Medulla oblongata (tissue), 1 donor: ENCODE results near the gene CISD1.

Experiments used
- DNase-seq: peaks from one replicate; pipeline ENCODE4 v3.0.0-alpha.2; 2015; ENCODE audit errors: extremely low spot score

CISD1 gene

DNA sequence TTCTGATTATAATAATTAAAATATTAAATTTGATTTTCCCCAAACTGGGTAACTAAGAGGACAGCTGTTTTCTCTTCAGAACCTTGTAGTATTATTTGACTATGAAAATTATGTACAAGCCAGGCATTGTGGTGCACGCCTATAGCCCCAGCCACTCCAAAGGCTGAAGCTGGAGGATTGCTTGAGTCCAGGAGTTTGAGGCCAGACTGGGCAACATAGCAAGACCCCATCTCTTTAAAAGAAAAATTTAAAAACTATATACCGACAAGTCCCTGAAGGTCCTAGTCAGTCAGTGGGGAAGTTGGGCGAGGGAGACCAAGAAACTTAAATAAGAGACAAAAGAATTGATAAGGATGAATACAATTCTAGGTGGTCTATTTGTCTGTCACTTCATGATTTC lies 38.7 kb downstream of the CISD1 start:
- no peak for DNase-seq

GRCh38 chr10:58311026-58311425 lies 42.1 kb downstream of the CISD1 start:
- no peak for DNase-seq

DNA sequence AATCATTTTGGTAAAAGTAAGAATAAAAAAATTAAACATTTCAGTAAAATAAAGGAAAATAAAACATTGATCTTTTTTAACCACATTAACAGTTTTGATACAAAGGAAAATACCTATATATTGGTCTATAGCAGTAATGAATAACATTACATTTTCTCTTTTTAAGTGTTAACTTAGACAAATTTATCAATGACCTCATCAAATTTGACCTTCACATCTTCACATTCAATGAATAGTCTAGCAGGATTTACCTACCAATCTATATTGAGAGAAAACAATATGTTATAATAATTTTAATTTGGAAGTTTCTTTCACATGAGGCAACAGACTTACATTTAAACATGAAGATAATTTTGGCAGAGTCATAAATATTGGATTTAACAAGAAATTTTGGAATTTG lies 47.9 kb downstream of the CISD1 start:
- DNase-seq, result no peak

- no peak for DNase-seq
Measured at GRCh38 chr10:58318346-58318745, 49.4 kb downstream of the CISD1 start.

GRCh38 chr10:58319599-58319998 lies 50.6 kb downstream of the CISD1 start:
- peak; percentile 30 for DNase-seq

DNA sequence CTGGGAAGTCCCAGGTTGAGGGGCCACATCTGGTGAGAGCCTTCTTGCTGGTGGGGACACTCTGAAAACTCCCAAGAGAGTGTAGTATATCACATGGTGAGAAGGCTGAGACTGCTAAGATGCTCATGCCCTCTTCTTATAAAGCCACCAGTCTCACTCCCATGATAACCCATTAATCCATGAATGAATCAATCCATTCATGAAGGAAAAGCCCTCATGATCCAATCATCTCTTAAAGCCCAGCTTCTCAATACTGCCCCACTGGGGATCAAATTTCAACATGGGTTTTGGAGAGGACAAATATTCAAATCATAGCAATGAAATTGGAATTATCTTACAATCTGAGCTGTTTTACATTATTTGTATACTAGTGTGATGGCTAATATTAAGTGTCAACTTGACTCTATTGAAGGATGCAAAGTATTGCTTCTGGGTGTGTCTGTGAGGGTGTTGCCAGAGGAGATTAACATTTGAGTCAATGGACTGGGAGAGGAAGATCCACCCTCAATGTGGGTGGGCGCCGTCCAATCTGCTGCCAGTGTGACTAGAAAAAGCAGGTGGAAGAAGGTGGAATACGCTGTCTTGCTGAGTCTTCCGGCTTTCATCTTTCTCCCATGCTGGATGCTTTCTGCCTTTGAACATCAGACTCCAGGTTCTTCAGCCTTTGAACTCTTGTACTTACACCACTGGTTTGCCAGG lies 51.5 kb downstream of the CISD1 start:
- no peak for DNase-seq

- no peak for DNase-seq
Measured at GRCh38 chr10:58322072-58322834, 53.3 kb downstream of the CISD1 start.

GRCh38 chr10:58322835-58323209 lies 53.9 kb downstream of the CISD1 start:
- DNase-seq, result no peak

DNA sequence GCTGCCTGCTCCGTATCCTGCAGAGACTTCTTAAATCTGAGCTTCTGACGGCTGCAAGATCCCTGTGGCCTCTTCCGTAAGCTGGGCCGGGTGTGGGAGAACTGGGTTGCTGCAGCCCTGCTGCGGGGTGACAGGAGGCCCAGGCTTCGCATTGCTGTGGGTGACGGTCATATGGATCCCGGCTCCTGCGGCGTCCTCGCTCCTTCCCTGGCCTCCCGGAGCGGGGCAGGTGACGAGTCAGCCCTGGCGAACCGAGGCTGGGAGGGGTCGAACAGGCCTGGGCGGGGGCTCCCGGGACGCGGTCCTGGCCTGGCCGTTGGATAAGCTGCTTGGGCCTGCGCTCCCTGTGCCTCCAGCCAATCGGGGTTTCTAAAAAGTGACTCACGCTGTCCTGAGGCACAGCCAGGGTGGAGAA lies 58.0 kb downstream of the CISD1 start:
- DNase-seq, result no peak

- DNase-seq, result no peak
Measured at GRCh38 chr10:58328233-58328632, 59.3 kb downstream of the CISD1 start.

DNA sequence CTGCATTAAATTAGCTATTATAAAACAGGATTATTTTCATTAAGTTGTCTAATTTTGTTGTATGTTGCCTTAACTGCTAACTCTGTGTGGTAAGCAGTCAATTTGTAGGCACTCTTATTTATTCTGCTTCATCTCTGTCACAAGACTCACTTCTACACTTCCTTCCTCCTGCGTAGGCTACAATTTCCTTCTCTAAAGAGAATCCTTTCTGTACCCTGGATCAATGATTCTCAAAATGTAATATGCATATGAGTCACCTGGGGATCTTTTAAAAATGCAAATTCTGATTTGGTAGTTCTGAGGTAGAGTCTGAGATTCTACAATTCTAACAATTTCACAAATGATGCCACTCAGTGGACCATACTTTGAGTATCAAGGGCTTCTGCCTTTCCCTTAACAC lies 61.5 kb downstream of the CISD1 start:
- DNase-seq, result no peak

DNA sequence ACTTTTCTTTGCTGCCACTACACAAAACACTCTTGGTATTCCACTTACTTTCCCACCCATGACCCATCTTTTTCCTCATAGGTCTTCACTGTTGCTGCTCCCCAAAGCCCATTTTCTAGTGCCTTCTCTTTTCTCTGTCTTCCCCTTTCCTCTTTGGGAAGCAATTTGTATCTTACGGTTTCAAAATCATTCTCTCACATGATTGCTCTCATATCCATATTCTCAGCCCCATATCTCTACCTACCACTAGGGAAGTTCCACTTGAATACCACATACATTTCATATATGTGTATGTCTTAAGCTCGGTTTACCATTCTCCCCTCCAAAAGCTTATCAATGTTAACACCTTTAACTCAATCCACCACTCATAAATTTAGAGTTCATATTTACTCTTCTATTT lies 62.7 kb downstream of the CISD1 start:
- DNase-seq, result no peak

GRCh38 chr10:58334817-58335305 lies 65.9 kb downstream of the CISD1 start, which contains the start of gene UBE2D1:
Gene UBE2D1 (plus strand): TSS chr10:58335006. CDS start chr10:58335202, 196 bp downstream.
- DNase-seq, result peak; percentile 82

GRCh38 chr10:58335306-58336005 lies 66.5 kb downstream of the CISD1 start:
- peak; percentile 61 for DNase-seq

- DNase-seq, result no peak
Measured at GRCh38 chr10:58336242-58336641, 67.3 kb downstream of the CISD1 start.
